Measurements from ENCODE around the gene AQP12B. TPM values are rescaled to one million over a fixed set of nuclear protein-coding genes. Genes with fewer than 3 reads are reported as not detected.
"Not testable (repeated sequence)": the region's sequence is repeated elsewhere in the genome, so short reads cannot be mapped to it uniquely, and the experiment has no call there.

The AQP12B gene
- total RNA-seq, 2 donors from 2014 or later: not detected

- H3K36me3 ChIP-seq; ATAC-seq (ENCODE audit: insufficient number of reproducible peaks, low FRiP score, low read depth); H3K27me3 ChIP-seq (replicated peaks; ENCODE audit: insufficient read depth); H3K9me3 ChIP-seq; H3K4me1 ChIP-seq (ENCODE audit: control insufficient read depth in 1 of 2, low read depth in 2 of 2); DNase-seq (ENCODE audit: low spot score); H3K4me3 ChIP-seq; H3K27ac ChIP-seq: not testable (repeated sequence)
Observed at GRCh38 chr2:240680185-240680584, 2.5 kb downstream of the AQP12B start.

GRCh38 chr2:240678909-240679308, 3.8 kb downstream of the AQP12B start:
- ATAC-seq (ENCODE audit: insufficient number of reproducible peaks, low FRiP score, low read depth); H3K9me3 ChIP-seq; H3K4me1 ChIP-seq (ENCODE audit: control insufficient read depth in 1 of 2, low read depth in 2 of 2); H3K27me3 ChIP-seq (replicated peaks; ENCODE audit: insufficient read depth); H3K27ac ChIP-seq; H3K36me3 ChIP-seq; H3K4me3 ChIP-seq; DNase-seq (ENCODE audit: low spot score): not testable (repeated sequence)

GRCh38 chr2:240678043-240678442, 4.6 kb downstream of the AQP12B start:
- H3K4me3 ChIP-seq; H3K27ac ChIP-seq; ATAC-seq (ENCODE audit: insufficient number of reproducible peaks, low FRiP score, low read depth); H3K4me1 ChIP-seq (ENCODE audit: control insufficient read depth in 1 of 2, low read depth in 2 of 2); DNase-seq (ENCODE audit: low spot score); H3K9me3 ChIP-seq; H3K27me3 ChIP-seq (replicated peaks; ENCODE audit: insufficient read depth); H3K36me3 ChIP-seq: not testable (repeated sequence)

GRCh38 chr2:240675345-240675744, 7.3 kb downstream of the AQP12B start:
- H3K27ac ChIP-seq; H3K27me3 ChIP-seq (replicated peaks; ENCODE audit: insufficient read depth); DNase-seq (ENCODE audit: low spot score); H3K9me3 ChIP-seq; H3K4me1 ChIP-seq (ENCODE audit: control insufficient read depth in 1 of 2, low read depth in 2 of 2); H3K4me3 ChIP-seq; H3K36me3 ChIP-seq; ATAC-seq (ENCODE audit: insufficient number of reproducible peaks, low FRiP score, low read depth): not testable (repeated sequence)

GRCh38 chr2:240674461-240675184, 8.1 kb downstream of the AQP12B start:
- not testable (repeated sequence) for H3K9me3 ChIP-seq; ATAC-seq (ENCODE audit: insufficient number of reproducible peaks, low FRiP score, low read depth); H3K4me3 ChIP-seq; H3K36me3 ChIP-seq; H3K27me3 ChIP-seq (replicated peaks; ENCODE audit: insufficient read depth); H3K4me1 ChIP-seq (ENCODE audit: control insufficient read depth in 1 of 2, low read depth in 2 of 2); DNase-seq (ENCODE audit: low spot score); H3K27ac ChIP-seq

GRCh38 chr2:240672701-240673190, 9.9 kb downstream of the AQP12B start:
- ATAC-seq (ENCODE audit: insufficient number of reproducible peaks, low FRiP score, low read depth): no peak
- no peaks in the 10 kb centered on the region for H3K9me3 ChIP-seq
- H3K27ac ChIP-seq: no peak overlapping the region
- TF ChIP-seq CTCF (IDR thresholded peaks at IDR 0.05): no peak
- DNase-seq (ENCODE audit: low spot score): no peak
- no peaks in the 10 kb centered on the region for H3K27me3 ChIP-seq (replicated peaks; ENCODE audit: insufficient read depth)
- no peaks in the 10 kb centered on the region for H3K36me3 ChIP-seq
- H3K4me3 ChIP-seq: no peak overlapping the region
- no peaks in the 10 kb centered on the region for H3K4me1 ChIP-seq (ENCODE audit: control insufficient read depth in 1 of 2, low read depth in 2 of 2)

- H3K27me3 ChIP-seq (replicated peaks; ENCODE audit: insufficient read depth): no peaks in the 10 kb centered on the region
- TF ChIP-seq CTCF (IDR thresholded peaks at IDR 0.05): no peak
- no peaks in the 10 kb centered on the region for H3K9me3 ChIP-seq
- no peaks in the 10 kb centered on the region for H3K36me3 ChIP-seq
- no peak overlapping the region for H3K4me3 ChIP-seq
- DNase-seq (ENCODE audit: low spot score) (no peak), ATAC-seq (ENCODE audit: insufficient number of reproducible peaks, low FRiP score, low read depth) (no peak)
- no peaks in the 10 kb centered on the region for H3K4me1 ChIP-seq (ENCODE audit: control insufficient read depth in 1 of 2, low read depth in 2 of 2)
- no peak overlapping the region for H3K27ac ChIP-seq
Observed at GRCh38 chr2:240672076-240672700, 10.5 kb downstream of the AQP12B start.

Data from thoracic aorta (tissue), 2 donors.